Endodermal cell (in vitro differentiated cells): ENCODE results near the gene CAB39. TPM values are rescaled to one million over a fixed set of nuclear protein-coding genes. Genes with fewer than 3 reads are reported as not detected.

Experiments used
- DNase-seq: peaks from one replicate; pipeline ENCODE4 v3.0.0-alpha.2; 2017
- H3K27ac ChIP-seq: 2 replicates; pipeline ENCODE4 v1.5.1; 2013; ENCODE audit warnings: mild to moderate bottlenecking, low read depth, low read length, moderate library complexity
- H3K27me3 ChIP-seq: 2 replicates; pipeline ENCODE4 v1.6.1; 2013; ENCODE audit warnings: mild to moderate bottlenecking, low read length, moderate library complexity; ENCODE audit not compliant: insufficient read depth, control insufficient read depth, poor library complexity, severe bottlenecking
- H3K36me3 ChIP-seq: 2 replicates; pipeline ENCODE4 v1.7.0; 2013; ENCODE audit warnings: mild to moderate bottlenecking, low read length, moderate library complexity; ENCODE audit not compliant: control insufficient read depth, insufficient read depth
- H3K4me1 ChIP-seq: one replicate; pipeline ENCODE4 v1.7.0; 2013; ENCODE audit warnings: low read length; ENCODE audit not compliant: control insufficient read depth, insufficient read depth
- H3K4me3 ChIP-seq: 2 replicates; pipeline ENCODE4 v1.5.1; 2013; ENCODE audit warnings: mild to moderate bottlenecking, low read length, moderate library complexity
- H3K9ac ChIP-seq: 2 replicates; pipeline ENCODE4 v1.6.1; 2013; ENCODE audit warnings: mild to moderate bottlenecking, low read length, moderate library complexity; ENCODE audit not compliant: poor library complexity, severe bottlenecking; ENCODE audit errors: extremely low read depth
- H3K9me3 ChIP-seq: 2 replicates; pipeline ENCODE4 v1.6.1; 2013; ENCODE audit warnings: mild to moderate bottlenecking, low read length, moderate library complexity; ENCODE audit not compliant: control insufficient read depth
- H3K27ac Mint-ChIP-seq: 2 replicates; pipeline ENCODE4 v1.8.0; 2020; ENCODE audit warnings: mixed read lengths
- H3K27me3 Mint-ChIP-seq: 2 replicates; pipeline ENCODE4 v1.8.0; 2021; ENCODE audit warnings: mild to moderate bottlenecking, mixed read lengths; ENCODE audit not compliant: insufficient read depth
- H3K36me3 Mint-ChIP-seq: 2 replicates; pipeline ENCODE4 v1.8.0; 2020; ENCODE audit warnings: low read depth, mixed read lengths
- H3K4me1 Mint-ChIP-seq: 2 replicates; pipeline ENCODE4 v1.8.0; 2020; ENCODE audit warnings: mixed read lengths
- H3K4me3 Mint-ChIP-seq: 2 replicates; pipeline ENCODE4 v1.8.0; 2020; ENCODE audit warnings: mild to moderate bottlenecking, moderate library complexity, mixed read lengths
- H3K9me3 Mint-ChIP-seq: 2 replicates; pipeline ENCODE4 v1.8.0; 2020; ENCODE audit warnings: mild to moderate bottlenecking, mixed read lengths
- WGBS, 2 experiments: methylation state at CpG; one replicate each; pipeline versions ENCODE4 v1.1.5 to v1.1.7; 2013; ENCODE audit warnings: missing lambda C conversion rate in 2 of 2, mixed read lengths in 1 of 2; ENCODE audit not compliant: insufficient coverage in 1 of 2, insufficient read length in 1 of 2; 5-methylcytosine and 5-hydroxymethylcytosine counted together
- total RNA-seq, 2 donors: library from RNA; stranded (reverse); fragmentation: NEBNext Ultra II Directional in 1 of 2; extraction: Animal tissue kit (Norgen Biotek cat#: 25700) in 1 of 2; gene quantifications; 2 replicates in 1 of 2; 3 replicates in 1 of 2; pipeline ENCODE4 v1.2.1, GENCODE V29; 2021
- TF ChIP-seq, protein P1 (sequence below): fragments of 200-600 bp; sonication (generic); conservative IDR thresholded peaks from 2 replicates; pipeline ENCODE4 v1.5.0; 2021; ENCODE audit warnings: antibody characterized with exemption, mild to moderate bottlenecking

Gene CAB39
- total RNA-seq, 2 donors from 2014 or later, result 41.4 to 48.4 TPM

DNA sequence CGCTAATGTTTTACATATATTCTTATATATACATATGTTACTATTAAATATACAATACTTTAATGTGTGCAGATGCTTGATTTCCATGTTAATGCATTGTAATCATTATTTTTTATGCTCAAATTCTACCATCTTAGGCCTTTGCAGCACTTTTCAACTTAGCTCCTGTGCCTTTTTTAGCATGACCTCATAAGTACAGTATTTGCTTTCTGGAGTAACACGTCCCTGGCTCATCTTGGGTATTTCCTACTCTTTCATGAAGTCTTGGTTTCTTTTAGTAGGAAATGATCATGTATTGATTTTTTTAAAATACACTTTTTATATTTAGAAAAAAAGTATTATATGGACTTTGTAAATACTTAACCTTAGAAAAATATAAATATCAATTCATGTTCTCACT is 36.5 kb downstream of the CAB39 start:
- Histone ChIP-seq H3K4me1 (no peaks in the 10 kb centered on the region), H3K27ac (no peak overlapping the region), H3K36me3 (peaks cover 5% of the 10 kb centered on the region), H3K9ac (no peak overlapping the region), H3K27me3 (no peaks in the 10 kb centered on the region), H3K4me3 (no peak overlapping the region), H3K9me3 (no peaks in the 10 kb centered on the region)
- Mint-ChIP-seq H3K27ac (no peak overlapping the region), H3K4me1 (peaks cover 8% of the 10 kb centered on the region), H3K4me3 (no peak overlapping the region), H3K9me3 (peaks cover 3% of the 10 kb centered on the region), H3K27me3 (no peaks in the 10 kb centered on the region), H3K36me3 (peaks cover 20% of the 10 kb centered on the region)
- WGBS, 2 experiments, result 100% methylated on average over 1 of the region's 2 CpGs; no CpG with 5 or more reads in 1 of the 2 experiments
- TF ChIP-seq, protein P1, sequence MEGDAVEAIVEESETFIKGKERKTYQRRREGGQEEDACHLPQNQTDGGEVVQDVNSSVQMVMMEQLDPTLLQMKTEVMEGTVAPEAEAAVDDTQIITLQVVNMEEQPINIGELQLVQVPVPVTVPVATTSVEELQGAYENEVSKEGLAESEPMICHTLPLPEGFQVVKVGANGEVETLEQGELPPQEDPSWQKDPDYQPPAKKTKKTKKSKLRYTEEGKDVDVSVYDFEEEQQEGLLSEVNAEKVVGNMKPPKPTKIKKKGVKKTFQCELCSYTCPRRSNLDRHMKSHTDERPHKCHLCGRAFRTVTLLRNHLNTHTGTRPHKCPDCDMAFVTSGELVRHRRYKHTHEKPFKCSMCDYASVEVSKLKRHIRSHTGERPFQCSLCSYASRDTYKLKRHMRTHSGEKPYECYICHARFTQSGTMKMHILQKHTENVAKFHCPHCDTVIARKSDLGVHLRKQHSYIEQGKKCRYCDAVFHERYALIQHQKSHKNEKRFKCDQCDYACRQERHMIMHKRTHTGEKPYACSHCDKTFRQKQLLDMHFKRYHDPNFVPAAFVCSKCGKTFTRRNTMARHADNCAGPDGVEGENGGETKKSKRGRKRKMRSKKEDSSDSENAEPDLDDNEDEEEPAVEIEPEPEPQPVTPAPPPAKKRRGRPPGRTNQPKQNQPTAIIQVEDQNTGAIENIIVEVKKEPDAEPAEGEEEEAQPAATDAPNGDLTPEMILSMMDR, result no peak
- no peak for DNase-seq

DNA sequence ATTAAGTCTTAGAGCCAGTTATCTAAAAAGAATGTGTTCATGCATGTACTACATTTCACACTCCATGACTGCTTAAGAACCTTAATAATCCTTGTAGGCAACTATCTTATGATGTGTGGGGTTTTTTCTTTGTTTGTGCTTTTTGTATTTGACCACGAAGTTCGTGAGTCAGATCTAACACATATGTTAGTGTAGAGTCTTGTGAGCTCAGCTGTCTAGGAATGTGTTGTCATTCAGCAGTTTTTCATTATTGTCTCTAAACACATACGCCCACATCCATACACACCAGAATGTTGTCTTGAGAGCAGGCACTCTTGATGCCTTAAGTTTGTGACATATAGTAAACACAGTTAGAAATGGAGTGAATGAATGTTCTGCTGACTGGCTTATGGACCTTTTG is 38.4 kb downstream of the CAB39 start:
- peaks cover 5% of the 10 kb centered on the region for H3K36me3 ChIP-seq
- DNase-seq, result no peak
- WGBS, 2 experiments, result 100% methylated on average over 2 of the region's 3 CpGs; no CpG with 5 or more reads in 1 of the 2 experiments
- H3K27me3 ChIP-seq, result no peaks in the 10 kb centered on the region
- Mint-ChIP-seq H3K4me1 (peaks cover 22% of the 10 kb centered on the region), H3K4me3 (no peak overlapping the region), H3K9me3 (peaks cover 3% of the 10 kb centered on the region), H3K27ac (no peak overlapping the region), H3K27me3 (peaks cover 2% of the 10 kb centered on the region), H3K36me3 (peaks cover 12% of the 10 kb centered on the region)
- H3K9ac ChIP-seq, result no peak overlapping the region
- peak overlapping the region; percentile 34 for H3K4me3 ChIP-seq
- no peaks in the 10 kb centered on the region for H3K9me3 ChIP-seq
- no peak overlapping the region for H3K27ac ChIP-seq
- TF ChIP-seq, protein P1, result no peak
- H3K4me1 ChIP-seq, result no peaks in the 10 kb centered on the region

DNA sequence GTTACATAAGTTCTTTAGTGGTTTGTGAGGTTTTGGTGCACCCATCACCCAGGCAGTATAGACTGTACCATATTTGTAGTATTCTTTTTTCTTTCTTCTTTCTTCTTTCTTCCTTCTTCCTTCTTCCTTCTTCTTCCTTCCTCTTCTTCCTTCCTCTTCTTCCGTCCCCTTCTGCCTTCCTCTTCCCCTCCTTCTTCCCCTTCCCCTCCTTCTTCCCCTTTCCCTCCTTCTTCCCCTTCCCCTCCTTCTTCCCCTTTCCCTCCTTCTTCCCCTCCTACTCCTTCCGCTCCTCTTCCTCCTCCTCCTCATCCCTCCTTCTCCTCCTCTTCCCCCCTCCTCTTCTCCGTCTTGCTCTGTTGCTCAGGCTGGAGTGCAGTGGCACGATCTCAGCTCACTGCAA is 41.6 kb downstream of the CAB39 start:
- WGBS, 2 experiments, result 88 to 93% methylated on average over 4 of the region's 4 CpGs
- H3K4me3 Mint-ChIP-seq, result no peak overlapping the region
- H3K27ac Mint-ChIP-seq, result no peak overlapping the region
- TF ChIP-seq, protein P1, result no peak
- Histone ChIP-seq H3K9me3 (no peaks in the 10 kb centered on the region), H3K27ac (no peak overlapping the region), H3K36me3 (peaks cover 5% of the 10 kb centered on the region), H3K4me3 (no peak overlapping the region), H3K9ac (no peak overlapping the region), H3K27me3 (no peaks in the 10 kb centered on the region), H3K4me1 (no peaks in the 10 kb centered on the region)
- H3K36me3 Mint-ChIP-seq, result peaks cover 12% of the 10 kb centered on the region
- H3K9me3 Mint-ChIP-seq, result peaks cover 3% of the 10 kb centered on the region
- H3K4me1 Mint-ChIP-seq, result peaks cover 33% of the 10 kb centered on the region
- H3K27me3 Mint-ChIP-seq, result peaks cover 2% of the 10 kb centered on the region
- DNase-seq, result no peak
